GM18505 (cell line): Measurements from ENCODE around the gene HIF1A.

Experiments
- ATAC-seq: cut with Tn5 transposase; IDR thresholded peaks from one replicate; pipeline ENCODE4 v1.9.1; 2021; ENCODE audit not compliant: unreplicated experiment
- POLR2A ChIP-seq: IDR thresholded peaks from 4 replicates; pipeline ENCODE4 v1.6.1; 2011; ENCODE audit warnings: borderline replicate concordance; ENCODE audit not compliant: insufficient read depth, insufficient read length; ENCODE audit errors: extremely low read depth

Gene HIF1A

GRCh38 chr14:61661471-61662400, 33.6 kb upstream of the HIF1A start:
- TF ChIP-seq POLR2A, result no peak
- ATAC-seq, result peak; percentile 28

- TF ChIP-seq POLR2A, result peak; percentile 77
- ATAC-seq, result peak; percentile 83
Observed at GRCh38 chr14:61662437-61663311, 32.6 kb upstream of the HIF1A start.

GRCh38 chr14:61663312-61663979, 31.9 kb upstream of the HIF1A start:
- ATAC-seq, result no peak
- TF ChIP-seq POLR2A, result no peak

- ATAC-seq, result no peak
- no peak for TF ChIP-seq POLR2A
Observed at GRCh38 chr14:61668282-61668681, 27.0 kb upstream of the HIF1A start.

DNA sequence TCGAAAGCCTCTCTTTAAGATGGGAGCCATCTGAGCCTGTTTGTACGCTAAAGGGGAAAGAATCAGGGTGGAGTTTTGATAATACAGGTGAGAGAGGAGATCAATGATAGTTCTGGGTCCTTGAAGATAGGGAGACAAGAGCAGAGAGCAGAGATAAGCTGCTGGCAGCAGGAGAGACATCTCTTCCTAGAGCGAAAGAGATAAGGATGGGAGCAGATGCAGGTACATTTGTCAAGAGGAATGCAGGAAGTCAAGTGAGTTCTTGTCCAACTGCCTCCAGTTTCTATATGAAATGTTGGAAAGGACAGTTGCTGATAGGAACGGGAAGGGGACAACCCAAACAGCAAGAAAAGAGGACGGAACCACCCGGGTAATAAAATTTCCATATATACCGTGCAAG, 24.7 kb upstream of the HIF1A start:
- no peak for TF ChIP-seq POLR2A
- ATAC-seq, result no peak

DNA sequence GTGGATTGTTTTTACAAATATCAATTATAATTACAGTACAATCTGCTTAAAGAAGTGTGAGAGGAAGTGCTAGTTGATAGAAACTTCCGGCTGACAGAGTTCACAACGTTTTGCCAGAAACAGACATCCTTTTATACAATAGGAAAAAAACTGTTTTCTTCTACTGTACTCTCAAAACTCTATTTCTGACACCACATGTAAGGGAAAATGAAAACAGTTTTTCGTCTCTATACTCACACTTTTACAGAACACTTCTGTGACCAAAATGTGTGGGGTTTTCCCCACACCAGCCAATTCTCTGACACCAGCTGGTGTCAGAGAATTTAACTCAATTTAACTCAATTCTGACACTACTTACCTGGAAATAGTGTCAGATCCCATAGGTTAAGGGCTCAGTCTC, 24.2 kb upstream of the HIF1A start:
- TF ChIP-seq POLR2A, result no peak
- ATAC-seq, result peak; percentile 76

- ATAC-seq, result no peak
- no peak for TF ChIP-seq POLR2A
Observed at GRCh38 chr14:61672796-61673195, 22.5 kb upstream of the HIF1A start.

DNA sequence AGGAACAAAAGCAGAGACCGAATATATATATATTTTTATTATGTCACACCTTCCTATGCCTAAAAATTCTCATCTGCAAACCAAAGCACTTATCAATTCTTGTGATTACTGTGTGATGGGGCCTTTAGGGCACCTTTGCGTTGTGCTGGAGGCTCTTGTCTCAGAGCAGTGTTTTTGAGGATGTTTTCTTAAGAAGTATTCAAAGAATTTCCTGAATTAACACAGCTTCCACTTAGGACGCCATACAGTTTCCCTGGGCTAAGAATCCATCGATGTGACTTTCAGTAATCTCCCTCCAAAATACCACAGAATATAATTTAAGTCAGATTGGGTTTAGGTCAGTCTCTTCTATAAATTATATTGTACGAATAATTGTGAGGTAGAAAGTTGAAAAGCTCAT, 22.0 kb upstream of the HIF1A start:
- ATAC-seq, result no peak
- no peak for TF ChIP-seq POLR2A

GRCh38 chr14:61675291-61675690, 20.0 kb upstream of the HIF1A start:
- TF ChIP-seq POLR2A, result no peak
- no peak for ATAC-seq

DNA sequence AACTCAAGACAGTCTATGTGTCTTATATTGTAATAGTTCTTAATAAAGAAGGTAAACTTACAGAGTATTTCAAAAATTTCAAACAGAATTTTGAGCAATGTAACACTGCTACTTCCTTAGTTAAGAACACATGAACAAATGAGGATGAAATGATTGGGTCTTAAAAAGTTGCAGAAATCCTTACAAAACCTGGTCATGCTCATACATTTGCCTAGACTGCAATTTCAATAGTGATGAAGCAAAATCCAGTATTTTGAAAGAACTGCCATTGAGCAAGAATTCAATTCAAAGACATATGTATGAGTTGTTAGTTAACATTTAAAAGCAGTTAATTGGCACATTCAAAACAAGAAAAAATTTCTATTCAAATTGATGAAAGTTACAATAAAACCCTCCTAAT, 17.8 kb upstream of the HIF1A start:
- no peak for TF ChIP-seq POLR2A
- no peak for ATAC-seq

- no peak for ATAC-seq
- TF ChIP-seq POLR2A, result no peak
Observed at GRCh38 chr14:61678975-61679374, 16.3 kb upstream of the HIF1A start.

GRCh38 chr14:61681413-61681812, 13.9 kb upstream of the HIF1A start:
- no peak for ATAC-seq
- no peak for TF ChIP-seq POLR2A

GRCh38 chr14:61683108-61683507, 12.2 kb upstream of the HIF1A start:
- no peak for TF ChIP-seq POLR2A
- no peak for ATAC-seq
